Activated CD4-positive, alpha-beta T cell treated with anti-CD3 and anti-CD28 coated beads, Interleukin-2, amount 10 ng/mL, durations not matched to agents 24 days and 14 days (primary cell): ENCODE results near the gene KRTAP19-2. TPM values are rescaled to one million over a fixed set of nuclear protein-coding genes. Genes with fewer than 3 reads are reported as not detected.

Experiments
- DNase-seq: peaks from one replicate; pipeline ENCODE4 v3.0.0; 2022
- H3K27ac Mint-ChIP-seq: one replicate; pipeline ENCODE4 v1.8.0; 2022; ENCODE audit warnings: mild to moderate bottlenecking, mixed read lengths
- H3K27me3 Mint-ChIP-seq: one replicate; pipeline ENCODE4 v1.8.0; 2022; ENCODE audit warnings: mixed read lengths
- H3K36me3 Mint-ChIP-seq: one replicate; pipeline ENCODE4 v1.8.0; 2022; ENCODE audit warnings: low read depth, mild to moderate bottlenecking, mixed read lengths
- H3K4me1 Mint-ChIP-seq: one replicate; pipeline ENCODE4 v1.8.0; 2021; ENCODE audit warnings: mixed read lengths
- H3K4me3 Mint-ChIP-seq: one replicate; pipeline ENCODE4 v1.8.0; 2022; ENCODE audit warnings: mild to moderate bottlenecking, moderate library complexity, mixed read lengths
- H3K9me3 Mint-ChIP-seq: one replicate; pipeline ENCODE4 v1.8.0; 2021; ENCODE audit warnings: mixed read lengths
- intact Hi-C: fragments of 100-400 bp; cut with micrococcal nuclease; formaldehyde crosslinking; loops from one replicate; pipeline ENCODE4 v1.15.1; 2023
- total RNA-seq: library from RNA; stranded (reverse); gene quantifications from 2 replicates; pipeline ENCODE4 v1.2.3, GENCODE V29; 2022

The KRTAP19-2 gene
- total RNA-seq, 1 donor from 2014 or later, result not detected

DNA sequence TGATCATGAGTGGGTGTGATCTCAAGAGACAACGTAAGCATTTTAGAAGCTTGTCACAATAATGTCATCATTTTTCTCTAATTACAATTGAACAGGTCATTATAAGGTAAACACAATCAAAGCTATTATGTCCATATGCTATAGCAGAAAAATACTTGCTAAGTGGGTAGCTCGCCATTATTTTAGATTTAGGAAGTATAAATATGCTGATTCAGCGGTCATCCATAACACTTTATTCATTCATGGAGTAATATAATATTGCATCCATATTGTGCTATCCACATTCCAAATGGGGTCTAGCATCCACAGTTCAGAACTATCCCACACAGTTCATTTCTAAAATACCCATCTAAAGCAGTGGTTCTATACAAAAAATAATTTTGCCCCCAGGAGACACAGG lies 38.7 kb downstream of the KRTAP19-2 start:
- peaks cover 2% of the 10 kb centered on the region for H3K27me3 Mint-ChIP-seq
- intact Hi-C loops, result no loop called here
- no peak overlapping the region for H3K27ac Mint-ChIP-seq
- DNase-seq, result no peak
- H3K9me3 Mint-ChIP-seq, result no peaks in the 10 kb centered on the region
- H3K4me1 Mint-ChIP-seq, result peaks cover 5% of the 10 kb centered on the region
- no peaks in the 10 kb centered on the region for H3K36me3 Mint-ChIP-seq
- no peak overlapping the region for H3K4me3 Mint-ChIP-seq

DNA sequence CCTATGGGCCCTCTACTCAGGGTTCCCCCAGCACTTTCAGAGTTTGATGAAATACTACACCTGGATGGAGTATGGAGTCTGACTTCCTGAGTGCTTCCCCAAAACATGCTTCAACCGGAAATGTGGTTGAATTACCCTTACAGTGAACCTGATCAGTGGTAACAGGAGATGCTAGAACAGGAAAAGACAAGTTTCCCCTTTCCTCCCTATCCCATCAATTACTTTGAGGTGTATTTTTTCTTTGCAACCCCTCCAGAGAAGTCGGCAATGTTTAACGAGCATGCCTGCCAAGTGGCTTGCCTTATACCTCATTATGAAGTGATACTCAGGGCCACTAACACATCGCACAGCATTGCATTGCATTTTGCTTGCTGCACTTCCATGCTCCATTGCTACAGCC lies 40.2 kb downstream of the KRTAP19-2 start:
- intact Hi-C loops, result no loop called here
- Mint-ChIP-seq H3K27ac (no peak overlapping the region), H3K4me3 (no peak overlapping the region), H3K4me1 (peaks cover 5% of the 10 kb centered on the region), H3K36me3 (no peaks in the 10 kb centered on the region), H3K27me3 (peaks cover 2% of the 10 kb centered on the region), H3K9me3 (no peaks in the 10 kb centered on the region)
- DNase-seq, result no peak

DNA sequence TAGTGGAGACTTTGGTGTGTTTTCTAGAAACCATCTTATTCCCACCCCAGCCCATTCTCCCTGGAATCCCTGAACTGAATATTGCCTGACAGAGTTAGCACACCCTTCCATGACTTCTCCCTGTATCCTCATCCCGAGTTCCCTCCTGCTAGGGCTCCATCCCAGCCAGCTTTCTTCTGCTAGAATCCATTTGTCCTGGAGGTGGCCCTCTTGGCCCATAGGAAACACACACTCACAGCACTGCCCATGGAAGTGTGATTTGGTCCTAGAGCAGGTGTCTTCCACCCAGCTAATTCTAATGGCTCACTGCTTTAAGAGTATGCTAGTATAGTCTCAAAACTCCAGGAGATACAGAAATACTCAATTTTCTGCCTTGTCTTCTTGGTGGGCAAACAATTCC lies 43.0 kb downstream of the KRTAP19-2 start:
- DNase-seq, result no peak
- Mint-ChIP-seq H3K4me3 (no peak overlapping the region), H3K9me3 (no peaks in the 10 kb centered on the region), H3K27ac (no peak overlapping the region), H3K4me1 (peaks cover 5% of the 10 kb centered on the region), H3K36me3 (no peaks in the 10 kb centered on the region), H3K27me3 (peaks cover 2% of the 10 kb centered on the region)
- intact Hi-C loops, result no loop called here

GRCh38 chr21:30443226-30443625 lies 44.0 kb downstream of the KRTAP19-2 start:
- peaks cover 5% of the 10 kb centered on the region for H3K4me1 Mint-ChIP-seq
- intact Hi-C loops, result no loop called here

DNA sequence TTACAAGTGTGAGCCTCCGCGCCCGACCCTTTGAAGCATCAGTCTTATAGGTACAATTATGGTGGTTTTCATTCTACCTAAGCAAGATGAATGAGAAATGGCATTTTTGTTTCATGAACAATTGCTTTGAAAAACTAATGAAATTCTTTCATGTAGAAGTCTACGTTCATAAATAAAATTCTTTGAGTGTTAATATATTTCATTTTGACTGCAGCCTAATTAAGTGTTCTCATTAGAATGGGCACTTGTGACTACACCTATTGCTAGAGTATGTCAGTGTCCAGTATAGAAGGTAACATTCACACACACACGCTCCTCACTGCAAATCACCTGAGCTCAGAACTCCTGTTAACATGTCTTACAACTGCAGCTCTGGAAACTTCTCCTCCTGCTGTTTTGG lies 47.3 kb downstream of the KRTAP19-2 start, which contains the start of gene KRTAP15-1:
KRTAP15-1 (plus strand) TSS at position 301 of the 400 bp plus-strand sequence; CDS start at position 354, 53 bp downstream.
- intact Hi-C loops, result no loop called here
- Mint-ChIP-seq H3K27ac (no peak within 1 kb of the TSS), H3K27me3 (no peaks in the 10 kb centered on the region), H3K36me3 (no peaks in the 10 kb centered on the region), H3K4me1 (no peaks in the 10 kb centered on the region), H3K4me3 (no peak within 1 kb of the TSS), H3K9me3 (no peaks in the 10 kb centered on the region)
- no peak for DNase-seq

More at GRCh38 chr21:30443226-30443625, 44.0 kb downstream of the KRTAP19-2 start:
- Mint-ChIP-seq H3K9me3 (no peaks in the 10 kb centered on the region), H3K27ac (no peak overlapping the region), H3K27me3 (peaks cover 2% of the 10 kb centered on the region), H3K4me3 (no peak overlapping the region), H3K36me3 (no peaks in the 10 kb centered on the region)
- DNase-seq, result no peak

Other genes with a start within 250 kb of the KRTAP19-2 start
- not detected in 2 replicates for gene KRTAP24-1, start 204.5 kb downstream of the KRTAP19-2 start, total RNA-seq
- not detected in 2 replicates for gene KRTAP25-1, start 197.9 kb downstream of the KRTAP19-2 start, total RNA-seq
- gene KRTAP26-1, start 167.1 kb downstream of the KRTAP19-2 start, total RNA-seq, result not detected in 2 replicates
- not detected in 2 replicates for gene KRTAP27-1, start 149.7 kb downstream of the KRTAP19-2 start, total RNA-seq
- not detected in 2 replicates for gene KRTAP23-1, start 138.8 kb downstream of the KRTAP19-2 start, total RNA-seq
- gene KRTAP13-2, start 115.2 kb downstream of the KRTAP19-2 start, total RNA-seq, result not detected in 2 replicates
- gene KRTAP13-1, start 91.4 kb downstream of the KRTAP19-2 start, total RNA-seq, result not detected in 2 replicates
- not detected in 2 replicates for gene KRTAP13-3, start 61.5 kb downstream of the KRTAP19-2 start, total RNA-seq
- not detected in 2 replicates for gene KRTAP13-4, start 57.2 kb downstream of the KRTAP19-2 start, total RNA-seq
- not detected in 2 replicates for gene KRTAP15-1, start 47.2 kb downstream of the KRTAP19-2 start, total RNA-seq
- not detected in 2 replicates for gene KRTAP19-1, start 7.1 kb downstream of the KRTAP19-2 start, total RNA-seq
- gene KRTAP19-3, start 4.6 kb upstream of the KRTAP19-2 start, total RNA-seq, result not detected in 2 replicates
- gene KRTAP19-4, start 9.7 kb upstream of the KRTAP19-2 start, total RNA-seq, result not detected in 2 replicates
- not detected in 2 replicates for gene KRTAP19-5, start 14.7 kb upstream of the KRTAP19-2 start, total RNA-seq
- gene KRTAP19-6, start 54.4 kb upstream of the KRTAP19-2 start, total RNA-seq, result not detected in 2 replicates
- gene KRTAP19-7, start 73.9 kb upstream of the KRTAP19-2 start, total RNA-seq, result not detected in 2 replicates
- gene KRTAP22-2, start 103.0 kb upstream of the KRTAP19-2 start, total RNA-seq, result not detected in 2 replicates
- not detected in 2 replicates for gene KRTAP6-3, start 105.0 kb upstream of the KRTAP19-2 start, total RNA-seq
- gene KRTAP6-2, start 111.5 kb upstream of the KRTAP19-2 start, total RNA-seq, result not detected in 2 replicates
- gene KRTAP22-1, start 113.7 kb upstream of the KRTAP19-2 start, total RNA-seq, result not detected in 2 replicates
- not detected in 2 replicates for gene KRTAP6-1, start 126.5 kb upstream of the KRTAP19-2 start, total RNA-seq
- not detected in 2 replicates for gene KRTAP20-1, start 129.0 kb upstream of the KRTAP19-2 start, total RNA-seq
- not detected in 2 replicates for gene KRTAP20-4, start 133.2 kb upstream of the KRTAP19-2 start, total RNA-seq
- not detected in 2 replicates for gene KRTAP20-2, start 147.8 kb upstream of the KRTAP19-2 start, total RNA-seq
- gene KRTAP20-3, start 155.4 kb upstream of the KRTAP19-2 start, total RNA-seq, result not detected in 2 replicates
- not detected in 2 replicates for gene KRTAP21-3, start 231.3 kb upstream of the KRTAP19-2 start, total RNA-seq